AG04450 (cell line): Measurements from ENCODE around the gene SPTLC1. TPM values are rescaled to one million over a fixed set of nuclear protein-coding genes. Genes with fewer than 3 reads are reported as not detected.

Experiments used
- CTCF ChIA-PET: fragments of 300-600, 350-600 bp; formaldehyde crosslinking; extraction: SDS; loops from one replicate; lab custom pipeline; 2022; ENCODE audit warnings: antibody characterized with exemption, inconsistent platforms; lab: Charles Lee
- POLR2A ChIA-PET: fragments of 350-600 bp; formaldehyde crosslinking; extraction: SDS; loops from one replicate; lab custom pipeline; 2021; ENCODE audit warnings: antibody characterized with exemption, inconsistent platforms; lab: Yijun Ruan, JAX
- DNase-seq: peaks from one replicate; pipeline ENCODE4 v3.0.0-alpha.2; 2011; ENCODE audit warnings: low read depth, low spot score
- H3K27ac ChIP-seq: one replicate; pipeline ENCODE4 v1.5.1; 2012; ENCODE audit warnings: low read depth, low read length, control low read depth
- H3K27me3 ChIP-seq: one replicate; pipeline ENCODE4 v1.6.0; 2012; ENCODE audit warnings: low read length; ENCODE audit not compliant: control insufficient read depth, insufficient read depth
- H3K4me3 ChIP-seq: 2 replicates; pipeline ENCODE4 v1.5.1; 2011; ENCODE audit warnings: mild to moderate bottlenecking, low read depth, low read length, control low read depth
- H3K9me3 ChIP-seq: 2 replicates; pipeline ENCODE4 v1.5.1; 2012; ENCODE audit warnings: low read length; ENCODE audit not compliant: control insufficient read depth, insufficient read depth
- CTCF ChIP-seq: IDR thresholded peaks from 2 replicates; pipeline ENCODE4 v1.5.1; 2011; ENCODE audit warnings: low read depth, low read length, control low read depth, inconsistent platforms
- polyA plus RNA-seq: library from polyadenylated mRNA; depleted of rRNA; stranded (reverse); fragments of >200 nt; gene quantifications from 2 replicates; pipeline ENCODE4 v1.2.3, GENCODE V29; 2011

The SPTLC1 gene
- polyA plus RNA-seq, 1 experiment, result 140 TPM

- Histone ChIP-seq H3K4me3 (no peak overlapping the region), H3K27ac (no peak overlapping the region), H3K9me3 (peaks cover 7% of the 10 kb centered on the region; the same call in 1 of the 2 replicates), H3K27me3 (no peaks in the 10 kb centered on the region)
- CTCF ChIA-PET, result no interaction called here
- POLR2A ChIA-PET, result no interaction called here
- no peak for TF ChIP-seq CTCF
- DNase-seq, result no peak
Observed at GRCh38 chr9:92042260-92042659, 73.0 kb downstream of the SPTLC1 start.

GRCh38 chr9:92036756-92037155, 78.5 kb downstream of the SPTLC1 start:
- ChIA-PET CTCF (interaction anchor here (0.9 to 1.3 kb wide), 3 partner anchors 82 to 278 kb away, joined by 3 to 7 read pairs (median 4); no protein-coding TSS in a partner anchor), POLR2A (interaction anchor here (0.9 to 1.6 kb wide), 3 partner anchors 64 to 86 kb away, joined by 5 to 15 read pairs (median 5); no protein-coding TSS in a partner anchor)
- H3K27me3 ChIP-seq, result no peaks in the 10 kb centered on the region
- no peak overlapping the region for H3K4me3 ChIP-seq
- no peak for DNase-seq
- peak overlapping the region; percentile 78 for H3K27ac ChIP-seq
- peaks cover under 1% of the 10 kb centered on the region; the same call in 1 of the 2 replicates for H3K9me3 ChIP-seq
- no peak for TF ChIP-seq CTCF

- DNase-seq, result no peak
- Histone ChIP-seq H3K9me3 (no peaks in the 10 kb centered on the region), H3K4me3 (no peak overlapping the region), H3K27me3 (no peaks in the 10 kb centered on the region), H3K27ac (peak overlapping the region; percentile 78)
- POLR2A ChIA-PET, result interaction anchor here (0.8 to 1.6 kb wide), 9 partner anchors 10 to 265 kb away, joined by 3 to 15 read pairs (median 5); no protein-coding TSS in a partner anchor
- CTCF ChIA-PET, result interaction anchor here (0.9 to 1.3 kb wide), 4 partner anchors 81 to 301 kb away, joined by 3 to 7 read pairs (median 4); no protein-coding TSS in a partner anchor
- TF ChIP-seq CTCF, result no peak
Observed at GRCh38 chr9:92036411-92036746, 78.8 kb downstream of the SPTLC1 start.

GRCh38 chr9:92035687-92036410, 79.4 kb downstream of the SPTLC1 start:
- Histone ChIP-seq H3K27ac (peak overlapping the region; percentile 78), H3K27me3 (no peaks in the 10 kb centered on the region), H3K4me3 (no peak overlapping the region), H3K9me3 (no peaks in the 10 kb centered on the region)
- DNase-seq, result peak; percentile 87
- CTCF ChIA-PET, result interaction anchor here (0.9 to 1.3 kb wide), 4 partner anchors 81 to 301 kb away, joined by 3 to 7 read pairs (median 4); no protein-coding TSS in a partner anchor
- no peak for TF ChIP-seq CTCF
- POLR2A ChIA-PET, result interaction anchor here (0.8 to 1.6 kb wide), 10 partner anchors 11 to 265 kb away, joined by 3 to 15 read pairs (median 4); no protein-coding TSS in a partner anchor

- ChIA-PET POLR2A (interaction anchor here (1.0 to 1.6 kb wide), 6 partner anchors 56 to 264 kb away, joined by 3 to 15 read pairs (median 4); no protein-coding TSS in a partner anchor), CTCF (interaction anchor here (1.3 kb wide), 1 partner anchor 81 kb away, joined by 8 read pairs; no protein-coding TSS in a partner anchor)
- H3K27ac ChIP-seq, result peak overlapping the region; percentile 77
Observed at GRCh38 chr9:92035146-92035545, 80.1 kb downstream of the SPTLC1 start.

More at GRCh38 chr9:92035146-92035545, 80.1 kb downstream of the SPTLC1 start:
- no peaks in the 10 kb centered on the region for H3K9me3 ChIP-seq
- TF ChIP-seq CTCF, result no peak
- peak; percentile 62 for DNase-seq
- no peak overlapping the region for H3K4me3 ChIP-seq
- no peaks in the 10 kb centered on the region for H3K27me3 ChIP-seq
